HS-27A (cell line): ENCODE measurements around the gene SNAPIN.
"Not testable (repeated sequence)": the region's sequence is repeated elsewhere in the genome, so short reads cannot be mapped to it uniquely, and the experiment has no call there.

ENCODE experiments used
- DNase-seq: peaks from one replicate; pipeline ENCODE4 v3.0.0-alpha.2; 2012; ENCODE audit warnings: low read depth, missing footprints

The SNAPIN gene

GRCh38 chr1:153626904-153627714, 31.4 kb upstream of the SNAPIN start, which contains the start of gene S100A13:
TSS of gene S100A13 (minus strand) at chr1:153627505. CDS start at chr1:153626472, 1,033 bp downstream.
- peak; percentile 86 for DNase-seq

DNA sequence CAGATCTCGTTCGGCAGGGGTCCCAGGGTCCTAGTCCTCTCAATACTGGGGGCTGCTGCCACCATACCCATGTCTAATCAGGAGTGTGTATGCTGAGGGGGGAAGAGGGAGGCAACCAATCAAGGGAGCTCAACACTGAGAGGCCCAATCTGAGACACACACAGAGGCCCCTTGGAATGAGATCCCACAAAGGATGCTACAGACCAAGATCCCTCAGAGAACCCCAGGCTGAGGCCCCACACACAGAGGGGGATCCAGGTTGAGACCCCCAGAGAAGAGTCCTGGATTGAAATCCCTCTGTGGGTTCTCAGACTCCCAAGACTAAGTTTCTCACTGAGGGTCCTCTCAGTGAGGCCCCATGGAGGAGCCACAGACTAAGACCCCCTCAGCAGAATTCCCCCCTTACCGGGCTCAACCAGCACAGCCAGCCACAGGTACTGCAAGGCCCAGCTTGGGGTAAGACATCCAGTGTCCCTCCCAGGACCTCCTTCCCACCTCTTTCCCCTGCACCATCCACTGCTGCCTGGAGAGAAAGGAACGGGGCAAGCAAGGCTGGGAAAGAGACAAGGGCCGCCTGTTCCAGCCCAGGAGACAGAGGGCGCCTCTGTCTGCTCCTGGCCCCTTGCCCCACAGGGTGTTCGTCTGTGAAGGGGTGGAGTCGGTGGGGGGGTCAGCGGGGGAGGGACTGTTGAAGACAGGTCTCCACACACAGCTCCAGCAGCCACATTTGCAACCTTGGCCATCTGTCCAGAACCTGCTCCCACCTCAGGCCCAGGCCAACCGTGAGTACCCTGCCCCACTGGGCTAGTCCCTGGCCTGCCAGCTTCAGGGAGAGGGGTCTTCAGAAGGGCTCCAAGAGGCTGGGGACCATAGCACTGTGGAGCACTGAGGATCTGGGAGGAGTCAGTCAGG, 30.5 kb upstream of the SNAPIN start, which contains the start of gene S100A1:
Gene S100A1, plus strand, starts transcription at position 720 of the 912 bp plus-strand sequence. CDS start 2,088 bp downstream, outside the sequence.
- DNase-seq = no peak

GRCh38 chr1:153628638-153629342, 29.7 kb upstream of the SNAPIN start:
- no peak for DNase-seq

DNA sequence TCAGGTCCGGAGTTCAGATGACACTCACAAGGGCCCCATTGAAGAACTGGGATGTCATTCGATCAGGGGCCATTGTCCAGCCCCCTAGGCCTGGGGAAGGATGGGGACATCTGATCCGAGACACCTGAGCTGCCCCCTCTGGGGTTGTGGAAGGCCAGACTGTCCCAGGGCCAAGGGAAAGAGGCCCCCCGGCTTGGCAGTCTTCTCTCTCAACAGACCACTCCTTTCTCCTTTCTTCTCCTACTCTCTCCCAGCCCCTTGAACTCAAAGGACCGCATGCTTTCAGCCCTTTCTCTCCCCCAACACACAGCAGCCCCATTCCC, 29.2 kb upstream of the SNAPIN start:
- no peak for DNase-seq

GRCh38 chr1:153629971-153630370, 28.5 kb upstream of the SNAPIN start:
- DNase-seq = no peak

DNA sequence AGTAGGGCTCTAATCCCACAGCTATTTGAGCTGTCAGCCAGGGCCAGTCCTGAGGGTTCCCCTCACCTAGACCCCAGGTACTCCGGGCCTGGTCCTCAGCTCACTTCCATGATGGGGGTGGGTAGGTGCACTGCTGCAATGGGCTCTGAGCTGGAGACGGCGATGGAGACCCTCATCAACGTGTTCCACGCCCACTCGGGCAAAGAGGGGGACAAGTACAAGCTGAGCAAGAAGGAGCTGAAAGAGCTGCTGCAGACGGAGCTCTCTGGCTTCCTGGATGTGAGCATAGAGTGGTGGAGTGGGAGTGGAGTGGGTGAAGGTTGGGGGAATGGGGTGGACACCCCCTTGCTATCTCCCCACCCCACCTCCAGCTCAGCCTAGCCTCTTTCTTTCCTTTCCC, 28.1 kb upstream of the SNAPIN start:
- DNase-seq = no peak

- no peak for DNase-seq
Observed at GRCh38 chr1:153631047-153632022, 27.2 kb upstream of the SNAPIN start.

DNA sequence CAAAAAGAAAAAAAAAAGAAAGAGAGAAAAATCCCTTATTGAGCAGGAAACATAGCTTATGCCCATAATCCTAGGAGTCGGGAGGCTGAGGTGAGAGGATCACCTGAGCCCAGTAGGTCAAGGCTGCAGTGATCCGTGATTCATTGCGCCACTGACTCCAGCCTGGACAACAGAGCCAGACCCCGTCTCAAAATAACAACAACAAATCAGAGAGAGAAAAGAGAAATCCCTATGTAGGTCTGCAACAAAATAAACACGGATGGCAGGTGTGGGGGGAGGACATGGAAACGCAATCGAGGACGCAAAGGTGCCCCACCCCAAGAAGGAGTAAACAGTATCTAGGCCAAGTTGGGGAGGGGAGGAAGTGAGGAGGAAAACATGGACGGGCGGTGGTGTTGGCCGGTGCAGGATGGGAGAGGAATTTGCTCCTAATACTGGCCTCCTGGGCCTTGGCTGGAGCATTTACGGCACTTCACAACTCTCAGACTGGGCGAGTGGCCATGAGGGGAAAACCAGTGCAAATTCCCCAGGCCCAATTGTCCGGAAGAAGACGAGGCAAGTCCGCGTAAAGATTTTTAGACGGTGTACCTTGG, 25.2 kb upstream of the SNAPIN start:
- DNase-seq = no peak

GRCh38 chr1:153633754-153634665, 24.5 kb upstream of the SNAPIN start, which contains the start of gene CHTOP:
TSS of gene CHTOP (plus strand) at chr1:153634066. CDS start at chr1:153636589, 2,523 bp downstream.
- DNase-seq = peak; percentile 97

GRCh38 chr1:153635872-153636271, 22.6 kb upstream of the SNAPIN start:
- DNase-seq = no peak

GRCh38 chr1:153636312-153636711, 22.2 kb upstream of the SNAPIN start:
- no peak for DNase-seq

- DNase-seq = no peak
Observed at GRCh38 chr1:153638261-153638660, 20.2 kb upstream of the SNAPIN start.

DNA sequence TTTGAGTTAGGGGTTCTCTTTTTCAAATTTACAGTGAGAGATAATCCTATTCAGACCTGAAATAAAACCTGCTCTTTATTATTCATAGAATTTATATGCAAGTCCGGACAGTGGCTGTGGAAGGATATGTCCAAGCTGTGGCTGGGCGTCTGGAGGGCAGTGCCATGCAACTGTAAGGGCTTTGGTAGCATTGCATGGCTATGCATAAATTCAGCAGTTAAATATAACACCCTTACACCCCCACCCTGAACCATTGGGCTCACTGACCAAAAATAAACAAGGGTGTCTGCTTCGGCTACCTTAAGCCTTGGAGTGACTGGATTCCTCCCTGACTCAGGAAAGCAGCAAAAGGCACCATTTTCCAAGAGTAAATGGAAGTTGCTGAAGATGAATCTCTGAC, 19.2 kb upstream of the SNAPIN start:
- DNase-seq = no peak

- DNase-seq = not testable (repeated sequence)
Observed at GRCh38 chr1:153640213-153640612, 18.3 kb upstream of the SNAPIN start.

- no peak for DNase-seq
Observed at GRCh38 chr1:153640861-153641260, 17.6 kb upstream of the SNAPIN start.

- no peak for DNase-seq
Observed at GRCh38 chr1:153642161-153642560, 16.3 kb upstream of the SNAPIN start.

GRCh38 chr1:153643100-153643499, 15.4 kb upstream of the SNAPIN start:
- no peak for DNase-seq

DNA sequence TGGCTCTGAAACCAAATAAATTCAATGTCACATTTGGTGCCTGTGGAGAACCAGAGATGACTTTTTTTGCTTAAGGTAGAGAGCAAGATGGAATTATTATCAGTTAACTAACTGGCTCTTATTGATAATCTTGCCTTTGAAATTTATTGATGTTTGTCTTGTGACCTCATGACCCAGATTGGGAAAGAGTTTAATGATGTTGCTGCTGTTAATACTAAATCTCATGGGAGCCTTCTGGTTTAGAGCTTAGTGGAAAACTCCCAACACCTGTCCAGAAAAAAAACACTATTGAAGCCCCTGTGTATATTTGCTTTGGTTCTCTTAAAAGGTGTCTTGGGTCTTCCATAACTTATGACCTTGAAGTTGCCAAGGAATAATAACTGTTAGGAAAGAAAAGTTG, 14.7 kb upstream of the SNAPIN start:
- no peak for DNase-seq

DNA sequence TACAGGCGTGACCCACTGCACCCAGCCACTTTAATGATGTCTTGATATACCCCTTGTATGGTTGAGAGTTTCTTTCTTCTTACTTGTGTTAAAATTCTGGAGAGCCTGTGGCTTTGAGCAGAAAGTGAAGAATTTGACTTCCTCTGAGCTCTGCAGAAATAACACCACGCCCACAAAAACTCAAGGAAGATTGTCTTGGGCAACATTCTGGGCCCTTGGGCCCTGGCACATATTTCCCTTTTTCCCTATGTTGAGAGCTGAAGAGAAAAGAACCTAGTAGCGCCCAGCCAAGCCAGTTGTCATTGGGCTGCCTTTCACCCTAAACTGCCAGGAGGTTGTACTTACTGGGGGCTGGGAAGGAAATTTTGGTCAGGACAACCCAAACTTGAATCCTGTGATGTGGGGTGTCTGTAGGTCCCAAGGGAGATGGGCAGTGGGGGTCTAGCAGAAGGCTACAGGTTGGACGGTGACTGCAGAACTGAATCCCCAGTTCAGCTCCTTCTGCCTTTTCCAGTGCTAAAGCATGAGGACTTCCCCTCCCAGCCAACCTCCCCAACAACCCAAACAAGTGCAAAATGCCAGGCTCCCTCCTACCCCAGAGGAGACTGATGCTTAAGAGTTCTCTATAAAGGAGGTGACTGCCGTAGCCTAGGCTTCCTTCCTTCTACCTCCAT, 11.7 kb upstream of the SNAPIN start:
- no peak for DNase-seq
